AG20443 (cell line): ENCODE measurements around the gene MCM3.

Experiments
- DNase-seq: peaks from one replicate; pipeline ENCODE4 v3.0.0; 2012; ENCODE audit warnings: low spot score, mixed read lengths

Gene MCM3

DNA sequence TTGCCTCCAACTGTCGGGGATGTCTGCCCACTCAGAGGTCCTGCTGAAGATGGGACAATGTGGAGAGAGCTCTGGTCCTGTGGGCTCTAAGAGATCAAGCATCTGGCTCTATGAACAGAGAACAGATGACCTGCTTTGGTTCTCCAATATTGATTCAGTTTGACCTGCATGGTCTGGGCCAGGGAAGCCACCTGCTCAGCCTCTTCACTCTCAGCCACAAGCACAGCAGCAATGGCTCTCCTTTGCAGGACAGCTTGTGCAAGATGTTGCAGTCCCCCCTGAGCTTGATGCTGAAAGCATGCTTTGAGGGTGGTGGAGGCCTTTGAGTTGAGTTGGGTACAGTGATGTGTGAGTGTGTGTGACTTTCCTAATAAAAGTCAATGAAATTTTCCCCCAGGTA, 18.6 kb upstream of the MCM3 start:
- DNase-seq: no peak

DNA sequence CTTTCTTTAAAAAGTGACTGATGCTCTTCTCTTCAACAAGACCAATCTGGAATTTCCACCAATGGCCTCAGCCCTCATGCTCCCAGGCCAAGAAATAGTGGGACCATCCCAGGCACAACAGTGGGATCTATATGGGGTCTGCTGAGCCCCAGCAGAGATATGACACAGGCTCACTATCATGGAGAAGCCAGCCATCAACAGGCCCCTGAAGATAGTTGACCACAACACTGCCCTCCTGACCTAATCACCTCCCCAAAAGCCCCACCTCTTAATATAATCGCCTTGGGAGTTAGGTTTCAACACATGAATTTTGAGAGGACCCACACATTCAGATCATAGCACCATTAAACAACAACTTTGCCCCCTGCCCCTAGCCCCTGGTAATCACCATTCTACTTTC, 16.8 kb upstream of the MCM3 start:
- DNase-seq: no peak

DNA sequence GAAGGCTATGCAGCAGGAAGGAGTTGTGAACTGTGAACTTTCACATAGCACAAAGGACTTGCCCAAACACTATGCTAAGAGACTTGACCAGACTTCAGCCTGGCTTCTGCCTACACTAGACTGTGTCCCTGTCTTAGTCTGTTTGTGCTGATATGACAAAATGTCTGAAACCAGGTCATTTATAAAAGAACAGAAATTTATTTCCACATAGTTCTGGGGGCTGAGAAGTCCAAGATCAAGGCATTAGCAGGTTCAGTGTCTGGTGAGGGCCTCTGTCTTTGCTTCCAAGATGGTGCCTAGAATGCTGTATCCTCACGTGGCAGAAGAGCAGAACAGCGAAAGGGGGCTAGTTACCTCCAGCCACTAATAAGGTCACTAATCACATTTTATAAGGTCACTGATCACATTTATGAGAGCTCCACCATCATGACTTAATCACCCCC, 16.0 kb upstream of the MCM3 start:
- DNase-seq: no peak

DNA sequence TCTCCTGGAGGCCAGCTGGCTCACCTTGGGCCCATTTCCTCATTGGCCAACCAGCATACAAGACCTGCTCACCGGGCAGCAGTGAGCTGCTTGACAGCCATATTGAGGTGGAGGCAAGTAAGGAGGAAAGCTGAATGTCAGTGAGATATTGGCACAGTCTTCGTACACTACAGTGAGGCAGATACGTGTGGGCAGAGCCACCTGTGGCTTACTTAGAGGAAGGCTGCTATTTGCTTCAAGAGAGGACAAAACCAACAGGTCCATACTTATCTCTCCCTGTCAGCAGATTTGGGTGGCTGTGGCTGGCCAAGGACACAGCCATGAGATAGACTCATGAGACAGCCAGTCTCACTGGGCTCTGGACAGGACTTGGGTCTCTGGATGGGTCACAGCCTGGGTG, 15.1 kb upstream of the MCM3 start:
- DNase-seq: no peak

DNA sequence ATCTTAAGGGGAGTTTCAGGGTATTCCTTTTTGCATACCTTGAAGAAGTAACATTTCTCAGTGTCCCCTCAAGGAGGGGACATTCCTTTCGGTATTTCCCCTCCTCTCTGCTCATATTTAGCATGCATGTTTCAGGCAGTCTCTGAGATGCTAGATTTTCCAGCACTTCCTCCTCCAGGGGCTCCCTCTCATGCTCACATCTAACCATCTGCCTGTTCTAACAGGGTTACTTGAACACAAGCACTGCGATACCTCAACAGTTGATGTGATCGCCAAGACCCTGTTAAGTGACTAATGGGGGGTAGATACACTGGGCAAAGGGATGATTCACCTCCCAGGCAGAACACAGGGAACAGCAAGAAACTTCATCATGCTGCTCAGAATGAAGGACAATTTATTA, 12.9 kb upstream of the MCM3 start:
- DNase-seq: no peak

DNA sequence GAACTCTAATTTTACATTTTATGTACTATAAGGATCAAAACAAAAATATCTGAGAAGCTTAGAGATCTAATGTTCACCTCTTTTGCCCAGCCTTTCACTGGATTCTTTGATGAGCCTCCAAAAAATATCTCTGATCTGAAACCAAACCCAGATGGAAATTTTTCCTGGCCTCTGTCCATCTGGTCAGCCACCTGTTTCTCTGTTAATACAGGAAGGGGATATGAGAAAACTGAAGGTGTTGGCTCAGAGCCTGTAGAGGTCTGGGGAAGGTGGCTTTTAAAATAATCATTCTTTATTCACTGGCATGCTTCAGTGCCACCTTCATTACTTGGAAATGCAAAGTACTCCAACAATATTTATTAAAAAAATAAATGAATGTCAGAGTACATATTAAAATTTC, 8.5 kb upstream of the MCM3 start:
- no peak for DNase-seq

DNA sequence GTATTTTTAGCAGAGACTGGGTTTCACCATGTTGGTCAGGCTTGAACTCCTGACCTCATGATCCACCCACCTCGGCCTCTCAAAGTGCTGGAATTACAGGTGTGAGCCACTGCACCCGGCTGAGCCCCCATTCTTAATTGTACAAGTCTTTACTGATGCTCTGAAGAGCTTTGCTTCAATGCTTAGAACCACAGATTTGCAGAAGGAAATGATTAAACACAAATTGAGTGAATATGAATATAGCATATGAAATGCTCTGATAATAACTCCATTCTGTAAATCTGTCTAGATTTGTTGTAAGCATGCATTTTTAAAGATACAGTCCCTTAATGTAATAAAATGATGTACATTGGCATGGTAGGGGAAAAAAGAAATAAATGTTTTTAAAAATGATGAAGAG, 4.3 kb upstream of the MCM3 start:
- no peak for DNase-seq

DNA sequence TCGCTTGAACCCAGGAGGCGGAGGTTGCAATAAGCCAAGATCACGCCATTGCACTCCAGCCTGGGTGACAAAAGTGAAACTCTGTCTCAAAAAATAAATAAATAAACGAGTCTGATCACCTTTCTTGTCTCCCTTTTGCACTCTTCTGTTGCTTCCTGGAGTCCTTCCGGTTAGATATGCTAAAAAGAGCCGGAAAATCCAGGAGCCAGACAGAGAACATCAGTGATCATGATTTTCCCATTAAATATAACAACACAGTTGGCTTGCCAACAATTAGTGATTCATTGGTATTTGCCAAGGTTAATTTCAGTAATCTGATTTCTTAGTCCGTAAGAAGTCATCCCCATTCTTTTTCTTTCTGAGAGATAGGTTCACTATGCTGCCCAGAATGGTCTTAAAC, 3.7 kb upstream of the MCM3 start:
- no peak for DNase-seq

DNA sequence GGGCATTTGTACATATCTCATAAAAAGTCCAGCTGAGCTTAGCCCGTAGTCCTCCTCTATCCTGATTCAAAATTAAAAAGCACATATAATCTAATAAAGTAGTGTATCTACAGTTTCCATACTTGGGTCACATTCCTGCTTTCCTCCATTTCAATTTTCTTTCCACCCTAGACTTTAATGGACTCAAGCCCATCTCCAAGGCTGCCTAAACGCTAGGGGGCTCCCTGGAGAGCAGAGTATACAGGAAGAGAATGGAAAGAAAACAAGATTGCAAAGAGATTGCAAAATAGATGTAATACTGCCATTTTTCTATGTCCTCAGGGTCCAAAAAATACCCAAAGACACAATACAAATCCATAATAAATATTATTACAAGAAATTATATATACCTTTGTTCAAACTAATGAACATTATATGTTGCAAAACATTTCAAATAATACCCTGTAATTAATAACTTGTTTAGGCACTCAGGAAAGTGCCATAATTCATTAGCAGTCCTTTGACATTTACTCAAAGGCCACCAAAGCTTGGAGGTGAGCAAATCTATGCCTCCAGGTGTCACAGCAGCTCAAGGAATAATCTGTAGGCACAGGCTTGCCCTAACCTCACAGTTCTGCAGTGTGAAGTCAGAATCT, 2.4 kb upstream of the MCM3 start:
- DNase-seq: peak; percentile 58

DNA sequence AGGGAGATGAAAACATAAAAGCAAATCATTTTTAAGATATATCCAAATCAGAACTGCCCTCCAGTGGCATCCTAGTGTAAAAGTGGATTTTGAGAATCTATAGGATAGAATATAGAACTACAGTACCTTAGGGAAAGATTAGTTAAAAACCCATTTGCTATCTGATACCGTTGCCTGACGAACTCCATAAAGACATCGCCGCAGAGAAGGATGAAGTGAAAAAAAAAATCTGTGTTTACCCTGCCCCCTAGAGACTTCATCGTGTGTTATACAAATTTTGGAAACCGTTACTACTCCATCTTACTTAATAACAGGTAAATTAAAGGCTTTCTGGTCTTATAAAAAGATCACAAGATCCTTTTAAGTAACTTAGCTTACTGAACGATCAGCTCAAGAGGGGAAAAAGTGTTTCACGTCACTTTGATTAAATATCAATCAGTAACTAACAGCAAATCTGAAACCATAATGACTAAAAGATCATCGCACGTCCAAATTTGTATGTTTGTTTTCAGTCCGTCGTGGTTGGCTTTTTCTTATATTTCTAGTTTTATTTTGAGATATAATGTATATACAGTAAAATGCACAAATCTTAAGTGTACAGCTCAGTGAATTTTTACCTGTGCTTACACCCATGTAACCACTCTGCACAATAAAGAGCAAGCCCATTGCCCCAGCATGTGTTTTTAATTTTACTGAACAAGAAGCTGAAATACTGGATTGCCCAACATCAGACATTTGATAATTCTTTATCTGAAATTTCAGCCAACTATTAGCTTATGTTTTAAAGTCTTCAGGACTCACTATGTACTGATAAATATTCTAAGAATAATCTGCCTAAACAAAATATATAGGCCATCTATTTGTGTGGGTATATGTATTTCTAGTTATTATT, 881 bp upstream of the MCM3 start:
- DNase-seq: no peak

DNA sequence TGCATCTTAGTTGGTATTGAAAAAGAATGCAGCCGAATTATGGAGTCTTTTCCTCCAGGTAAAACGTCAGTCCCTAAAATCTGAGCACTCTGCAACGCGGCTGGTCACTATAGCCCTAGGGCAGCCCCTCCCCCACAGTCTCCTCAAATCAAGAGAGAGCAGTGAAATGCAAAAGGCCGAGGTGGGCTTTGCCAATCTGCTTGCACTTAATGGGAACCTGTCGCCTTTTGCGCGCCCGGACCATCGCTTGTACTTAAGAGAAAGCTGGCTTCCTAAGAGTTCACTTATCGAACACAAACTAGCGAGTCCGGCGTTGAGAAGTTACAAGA, 447 bp downstream of the MCM3 start:
- DNase-seq: no peak

DNA sequence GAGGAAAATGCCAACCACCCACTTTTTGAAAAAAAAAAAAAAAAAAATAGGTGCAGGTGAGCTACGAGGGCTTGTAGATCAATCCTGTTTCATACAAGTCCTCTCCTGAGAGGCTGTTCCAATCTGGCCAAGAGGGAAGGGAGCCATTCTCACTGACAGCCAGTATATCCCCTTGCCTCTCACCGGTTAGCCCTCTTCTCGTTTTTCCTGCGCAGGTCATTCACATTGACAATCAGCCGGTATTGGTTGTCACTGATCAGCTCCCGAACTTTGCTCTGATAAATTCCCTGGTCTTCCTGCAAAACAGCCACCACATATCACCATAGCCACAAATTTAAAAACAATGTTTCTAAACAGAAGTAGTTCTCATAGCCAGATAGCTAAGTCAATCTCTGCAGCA, 1.4 kb downstream of the MCM3 start:
- DNase-seq: no peak

DNA sequence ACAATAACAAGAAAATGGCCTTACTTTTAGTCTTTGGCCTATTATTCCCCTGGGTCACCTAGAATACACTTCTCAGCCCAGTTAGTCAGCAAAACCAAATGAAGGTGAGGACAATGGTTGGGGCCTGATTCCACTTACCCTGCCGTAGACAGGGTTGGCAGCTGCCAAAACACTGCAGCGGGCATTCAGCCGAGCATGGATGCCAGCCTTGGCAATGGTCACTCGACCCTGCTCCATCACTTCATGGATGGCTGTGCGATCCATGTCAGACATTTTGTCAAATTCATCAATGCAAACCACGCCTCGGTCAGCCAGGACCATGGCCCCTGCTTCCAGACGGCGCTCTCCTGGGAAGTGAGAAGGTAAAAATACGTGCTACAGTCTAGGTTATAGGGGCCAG, 8.4 kb downstream of the MCM3 start:
- no peak for DNase-seq

DNA sequence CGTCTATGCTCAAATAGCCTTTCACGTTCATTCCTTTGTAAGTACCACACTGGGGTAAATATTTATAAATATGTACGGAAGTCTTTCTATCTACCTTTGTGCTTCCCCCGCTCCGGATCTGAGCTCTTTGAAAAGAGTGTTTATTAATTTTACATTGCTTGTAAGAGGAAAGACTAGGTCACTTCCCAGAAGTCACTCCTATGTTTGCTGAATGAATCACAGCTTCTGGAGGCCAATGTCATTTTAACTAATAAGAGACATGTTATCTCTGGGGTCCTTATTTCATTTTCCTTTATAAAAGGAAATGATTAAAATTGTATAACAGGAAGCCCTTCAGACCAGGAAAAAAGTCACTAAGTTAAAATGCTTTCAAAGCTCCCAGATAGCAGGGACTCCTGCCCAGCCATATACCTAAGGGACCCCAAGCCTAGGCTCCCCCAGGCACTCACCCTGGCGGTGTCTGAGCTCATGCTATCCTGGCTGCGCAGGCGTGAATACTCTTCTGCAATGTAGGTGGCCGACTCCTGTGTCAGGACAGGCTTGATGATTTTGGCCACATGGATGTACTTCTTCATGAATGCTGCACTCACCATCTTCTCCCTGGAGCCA, 12.6 kb downstream of the MCM3 start:
- DNase-seq: no peak

DNA sequence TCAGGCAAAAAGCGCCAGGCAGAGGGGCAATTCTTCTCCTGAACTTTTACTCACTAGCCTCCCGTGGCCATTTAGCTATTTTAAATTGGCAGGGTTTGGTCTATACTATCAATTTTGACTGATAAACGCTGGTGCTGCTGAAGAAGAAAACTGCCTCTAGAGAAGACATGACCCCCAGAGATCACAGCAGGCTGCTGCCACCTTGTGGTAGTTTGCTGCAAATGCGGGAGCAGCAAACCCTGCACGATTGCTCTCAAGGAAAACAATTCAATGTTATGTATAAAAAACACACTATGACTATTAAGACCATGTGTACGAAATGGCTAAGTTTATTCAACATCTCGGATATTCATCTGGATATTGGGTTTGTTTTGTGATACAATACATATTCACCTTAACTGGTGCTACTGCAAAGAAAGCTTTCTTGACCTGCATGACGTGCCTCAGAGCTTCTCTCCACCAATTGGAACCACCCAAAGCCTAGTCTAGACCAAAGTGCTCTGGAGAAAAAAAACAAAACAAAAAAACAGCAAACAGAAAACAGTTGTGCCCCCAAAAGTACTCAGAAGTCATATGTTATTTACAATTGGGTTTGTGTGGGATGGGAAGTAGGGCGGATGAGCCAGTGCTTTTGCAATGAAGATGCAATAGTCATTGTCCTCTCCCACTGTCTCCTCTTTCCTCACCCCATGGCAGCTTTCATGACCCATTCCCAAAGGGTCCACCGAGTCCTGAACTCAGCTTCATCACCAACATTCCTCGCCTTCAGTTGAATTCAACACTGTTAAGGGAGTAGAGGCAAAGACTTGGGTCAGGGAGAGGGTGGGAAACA, 20.6 kb downstream of the MCM3 start:
- DNase-seq: peak; percentile 79

DNA sequence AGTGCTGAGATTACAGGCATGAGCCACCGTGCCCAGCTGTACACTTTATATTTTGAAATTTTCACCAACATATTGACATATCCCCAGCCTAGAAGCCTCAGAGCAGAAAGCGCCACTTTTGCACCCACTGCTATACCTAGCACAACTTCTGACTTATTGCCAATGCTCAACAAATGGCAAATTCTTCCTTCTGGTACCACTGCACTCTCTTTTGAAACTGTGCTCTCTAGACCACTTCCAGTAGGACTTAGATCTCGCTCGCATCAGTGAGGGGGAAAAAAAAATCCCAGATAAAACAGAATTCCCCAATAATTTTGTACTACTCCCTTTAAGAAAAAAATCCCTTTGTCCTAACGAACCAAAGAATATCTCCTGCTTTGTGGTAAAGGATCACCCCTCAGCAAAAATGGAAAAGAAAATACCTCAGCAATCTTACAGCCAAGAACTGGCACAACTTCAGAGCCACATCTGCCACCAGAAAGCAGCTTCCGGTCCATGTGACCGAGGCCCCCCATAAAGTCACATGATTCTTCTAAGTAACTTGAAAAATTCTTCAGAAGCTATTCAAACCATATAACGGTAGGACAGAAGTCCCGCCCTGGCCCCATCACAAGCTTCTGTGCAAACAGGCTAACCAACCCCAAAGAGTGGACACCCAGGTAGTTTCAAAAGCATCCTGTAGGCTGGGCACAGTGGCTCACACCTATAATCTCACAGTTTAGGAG, 21.8 kb downstream of the MCM3 start:
- DNase-seq: no peak

DNA sequence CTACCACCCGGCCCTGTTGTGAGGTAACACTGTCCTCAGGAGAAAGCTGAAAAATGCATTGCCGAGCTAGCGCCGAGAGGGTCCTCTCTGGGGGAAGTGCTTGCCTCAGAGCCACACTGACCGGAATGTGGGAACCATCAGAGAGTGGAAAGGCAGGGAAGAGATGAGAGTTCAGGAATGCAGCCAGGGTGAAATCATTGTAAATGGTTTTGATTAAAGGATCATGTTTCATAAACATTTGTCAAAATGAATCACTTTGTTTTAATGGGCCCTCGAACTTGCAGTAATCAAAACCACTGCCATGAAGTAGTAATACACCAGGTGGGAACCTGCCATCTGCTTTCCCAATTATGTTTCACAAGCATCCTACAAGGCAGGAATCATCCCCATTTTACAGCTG, 23.3 kb downstream of the MCM3 start:
- DNase-seq: peak; percentile 78

DNA sequence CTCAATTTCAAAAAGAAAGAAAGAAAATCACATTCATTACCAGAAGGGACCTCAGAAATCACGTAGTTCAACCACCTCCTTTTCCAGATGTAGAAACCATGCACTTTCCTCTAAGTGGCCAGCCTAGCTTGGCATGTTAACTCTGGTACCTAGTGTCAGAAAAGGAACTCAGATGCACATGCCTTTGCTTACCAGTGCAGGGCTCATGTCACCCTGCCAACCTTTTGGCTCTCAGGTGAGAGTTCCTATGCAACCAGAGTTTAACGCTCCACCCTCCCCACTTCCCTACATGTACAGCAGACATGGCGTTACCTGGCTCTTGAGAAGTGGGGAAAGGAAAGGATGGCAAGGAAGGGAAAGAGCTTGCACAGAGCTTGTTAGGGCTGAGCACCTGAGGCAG, 23.9 kb downstream of the MCM3 start:
- DNase-seq: no peak

DNA sequence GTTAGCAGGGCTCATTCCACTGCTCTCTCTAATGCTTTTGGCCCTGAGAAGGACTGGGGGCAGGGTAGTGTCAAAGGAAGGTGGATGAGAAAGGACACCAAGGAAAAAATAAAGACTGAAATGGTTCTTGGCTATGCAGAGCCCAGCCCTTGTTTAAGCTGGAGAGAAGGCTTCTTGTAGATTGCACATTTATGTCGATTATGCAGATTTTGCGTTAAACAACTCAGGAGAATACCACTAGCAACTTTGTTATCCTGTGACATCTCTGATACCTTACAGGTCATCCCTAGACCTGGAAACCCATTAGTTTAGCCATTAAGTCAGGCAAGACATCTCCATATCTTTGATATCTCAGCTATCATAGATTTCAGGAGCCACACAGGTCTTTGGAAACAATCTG, 29.1 kb downstream of the MCM3 start:
- no peak for DNase-seq

DNA sequence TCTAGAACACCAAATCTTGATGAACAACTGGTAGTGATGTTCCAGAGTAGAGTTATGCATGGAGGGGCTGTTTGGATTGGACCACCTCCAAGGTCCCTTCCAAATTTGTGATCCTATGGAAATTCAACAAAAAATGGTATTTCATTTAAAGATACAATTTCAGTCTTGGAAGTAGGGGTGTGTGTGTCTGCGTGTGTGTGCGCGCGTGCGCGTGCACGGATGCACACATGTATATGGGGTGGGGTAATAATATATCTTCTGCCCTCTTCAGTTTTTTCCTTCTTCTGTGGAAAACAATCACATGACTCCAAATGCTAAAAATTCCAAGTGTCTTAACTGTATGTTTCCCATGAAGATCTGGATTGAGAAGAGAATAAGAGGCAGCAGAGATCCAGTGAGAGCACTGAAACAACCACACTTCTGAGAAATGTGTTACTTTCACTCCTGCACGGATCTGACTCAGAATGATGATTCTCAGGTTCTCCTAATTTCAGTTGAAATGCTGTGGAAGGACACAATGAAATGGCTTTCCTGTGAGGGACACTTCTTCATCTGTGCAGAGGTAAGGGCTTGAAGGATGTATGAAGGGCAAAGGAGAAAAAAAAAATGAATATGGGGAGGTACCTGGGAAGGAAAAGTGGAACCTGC, 29.7 kb downstream of the MCM3 start:
- DNase-seq: no peak

DNA sequence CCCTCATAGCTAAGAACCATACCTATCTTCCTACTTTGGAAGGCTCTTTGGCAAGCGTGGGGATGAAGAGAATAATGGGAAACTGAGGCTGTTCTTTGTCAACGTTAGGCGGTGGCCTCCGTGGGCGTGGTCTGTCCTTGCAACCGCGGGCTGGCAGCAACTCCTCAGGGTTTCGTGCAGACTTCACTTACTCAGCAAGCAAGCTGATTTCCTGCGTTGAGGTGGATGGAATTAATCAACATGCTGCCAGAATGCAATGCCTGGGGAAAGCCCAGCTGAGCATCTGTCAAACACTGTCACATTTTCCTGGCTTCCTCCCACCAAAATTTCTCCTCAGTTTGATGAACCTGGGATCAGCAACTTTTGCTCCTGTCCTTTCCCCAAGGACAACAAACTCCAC, 31.0 kb downstream of the MCM3 start:
- peak; percentile 69 for DNase-seq
